ENCODE results near the gene P3H1.

- TF ChIP-seq, protein P1, sequence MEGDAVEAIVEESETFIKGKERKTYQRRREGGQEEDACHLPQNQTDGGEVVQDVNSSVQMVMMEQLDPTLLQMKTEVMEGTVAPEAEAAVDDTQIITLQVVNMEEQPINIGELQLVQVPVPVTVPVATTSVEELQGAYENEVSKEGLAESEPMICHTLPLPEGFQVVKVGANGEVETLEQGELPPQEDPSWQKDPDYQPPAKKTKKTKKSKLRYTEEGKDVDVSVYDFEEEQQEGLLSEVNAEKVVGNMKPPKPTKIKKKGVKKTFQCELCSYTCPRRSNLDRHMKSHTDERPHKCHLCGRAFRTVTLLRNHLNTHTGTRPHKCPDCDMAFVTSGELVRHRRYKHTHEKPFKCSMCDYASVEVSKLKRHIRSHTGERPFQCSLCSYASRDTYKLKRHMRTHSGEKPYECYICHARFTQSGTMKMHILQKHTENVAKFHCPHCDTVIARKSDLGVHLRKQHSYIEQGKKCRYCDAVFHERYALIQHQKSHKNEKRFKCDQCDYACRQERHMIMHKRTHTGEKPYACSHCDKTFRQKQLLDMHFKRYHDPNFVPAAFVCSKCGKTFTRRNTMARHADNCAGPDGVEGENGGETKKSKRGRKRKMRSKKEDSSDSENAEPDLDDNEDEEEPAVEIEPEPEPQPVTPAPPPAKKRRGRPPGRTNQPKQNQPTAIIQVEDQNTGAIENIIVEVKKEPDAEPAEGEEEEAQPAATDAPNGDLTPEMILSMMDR (conservative IDR thresholded peaks at IDR 0.05; ENCODE audit: low read depth in 2 of 2), result no peak
- no peak for TF ChIP-seq POLR2AphosphoS5 (IDR thresholded peaks at IDR 0.05; ENCODE audit: low read depth)
- TF ChIP-seq CREB1 (CRISPR knock-in tag; IDR thresholded peaks at IDR 0.05; ENCODE audit: low read depth), result no peak
- TF ChIP-seq EZH2 (IDR thresholded peaks at IDR 0.05; ENCODE audit: low read depth, unreplicated experiment), result no peak
- TF ChIP-seq JUNB (IDR thresholded peaks at IDR 0.05; ENCODE audit: unreplicated experiment), result no peak
- no peak for TF ChIP-seq EZH2phosphoT487 (IDR thresholded peaks at IDR 0.05; ENCODE audit: unreplicated experiment)
- TF ChIP-seq NANOG (IDR thresholded peaks at IDR 0.05; ENCODE audit: borderline replicate concordance), result no peak
- TF ChIP-seq, protein P2, sequence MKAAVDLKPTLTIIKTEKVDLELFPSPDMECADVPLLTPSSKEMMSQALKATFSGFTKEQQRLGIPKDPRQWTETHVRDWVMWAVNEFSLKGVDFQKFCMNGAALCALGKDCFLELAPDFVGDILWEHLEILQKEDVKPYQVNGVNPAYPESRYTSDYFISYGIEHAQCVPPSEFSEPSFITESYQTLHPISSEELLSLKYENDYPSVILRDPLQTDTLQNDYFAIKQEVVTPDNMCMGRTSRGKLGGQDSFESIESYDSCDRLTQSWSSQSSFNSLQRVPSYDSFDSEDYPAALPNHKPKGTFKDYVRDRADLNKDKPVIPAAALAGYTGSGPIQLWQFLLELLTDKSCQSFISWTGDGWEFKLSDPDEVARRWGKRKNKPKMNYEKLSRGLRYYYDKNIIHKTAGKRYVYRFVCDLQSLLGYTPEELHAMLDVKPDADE (IDR thresholded peaks at IDR 0.05), result no peak
Observed at GRCh38 chr1:42769811-42770210, 3.0 kb upstream of the P3H1 start.
